PC-3 (cell line): ENCODE measurements around the gene SMAD3. TPM values are rescaled to one million over a fixed set of nuclear protein-coding genes. Genes with fewer than 3 reads are reported as not detected.

Experiments
- ATAC-seq: fragments of 200-7000 bp; cut with Tn5 transposase; 2 replicates; pipeline ENCODE4 v1.9.1; 2020; ENCODE audit warnings: mild to moderate bottlenecking, moderate library complexity
- BruUV-seq: library from RNA; stranded (reverse); fragments of 400-500 nt; replicated peaks from 2 replicates; lab custom pipeline; 2021; lab: Mats Ljungman, UMichigan
- CTCF ChIA-PET: fragments of 300-600 bp; sonication (Branson Sonifier 250); formaldehyde crosslinking; loops from one replicate; lab custom pipeline; 2022; ENCODE audit warnings: antibody characterized with exemption; lab: Charles Lee
- POLR2A ChIA-PET: fragments of 300-600 bp; sonication (Branson Sonifier 250); formaldehyde crosslinking; loops from one replicate; lab custom pipeline; 2022; ENCODE audit warnings: antibody characterized with exemption; ENCODE audit not compliant: unreplicated experiment; lab: Charles Lee
- DNase-seq: peaks from one replicate; pipeline ENCODE4 v3.0.0-alpha.2; 2015
- H2AFZ ChIP-seq: fragments of 300-600 bp; sonication (generic); 2 replicates; pipeline ENCODE4 v1.6.0; 2016; ENCODE audit warnings: antibody characterized with exemption, low read length
- H3F3A ChIP-seq: fragments of 300-600 bp; sonication (generic); one replicate; pipeline ENCODE4 v1.6.0; 2017; ENCODE audit warnings: antibody characterized with exemption, low read length, control low read depth, mild to moderate bottlenecking; ENCODE audit not compliant: unreplicated experiment
- H3K27ac ChIP-seq: fragments of 300-600 bp; sonication (generic); 2 replicates; pipeline ENCODE4 v1.5.1; 2016; ENCODE audit warnings: mild to moderate bottlenecking, low read length
- H3K27me3 ChIP-seq: fragments of 300-600 bp; sonication (generic); 2 replicates; pipeline ENCODE4 v1.6.1; 2016; ENCODE audit warnings: low read length, mixed read lengths
- H3K36me3 ChIP-seq: fragments of 300-600 bp; sonication (generic); 2 replicates; pipeline ENCODE4 v1.6.1; 2016; ENCODE audit warnings: low read depth, mixed run types, low read length, mixed read lengths
- H3K4me1 ChIP-seq: fragments of 300-600 bp; sonication (generic); 2 replicates; pipeline ENCODE4 v1.5.1; 2016; ENCODE audit warnings: low read length; ENCODE audit not compliant: insufficient read depth
- H3K4me2 ChIP-seq: fragments of 300-600 bp; sonication (generic); 2 replicates; pipeline ENCODE4 v1.6.0; 2016; ENCODE audit warnings: low read length
- H3K4me3 ChIP-seq: fragments of 300-600 bp; sonication (generic); 2 replicates; pipeline ENCODE4 v1.5.1; 2016; ENCODE audit warnings: mild to moderate bottlenecking, low read length, mixed read lengths
- H3K79me2 ChIP-seq: fragments of 300-600 bp; sonication (generic); 2 replicates; pipeline ENCODE4 v1.6.1; 2017; ENCODE audit warnings: low read length, mixed read lengths
- H3K9ac ChIP-seq: fragments of 300-600 bp; sonication (generic); 2 replicates; pipeline ENCODE4 v1.6.0; 2016; ENCODE audit warnings: mild to moderate bottlenecking, low read length
- H3K9me2 ChIP-seq: fragments of 300-600 bp; sonication (generic); replicated peaks from 2 replicates; pipeline ENCODE4 v1.6.1; 2016; ENCODE audit warnings: mixed run types, low read length, mixed read lengths
- H3K9me3 ChIP-seq: fragments of 300-600 bp; sonication (generic); 2 replicates; pipeline ENCODE4 v1.6.1; 2016; ENCODE audit warnings: low read length, mixed read lengths
- H4K20me1 ChIP-seq: fragments of 300-600 bp; sonication (generic); 2 replicates; pipeline ENCODE4 v1.6.1; 2016; ENCODE audit warnings: low read length, mixed read lengths
- EZH2 ChIP-seq: fragments of 300-600 bp; sonication (generic); IDR thresholded peaks from one replicate; pipeline ENCODE4 v1.6.1; 2017; ENCODE audit warnings: antibody characterized with exemption, mild to moderate bottlenecking, low read length; ENCODE audit not compliant: unreplicated experiment
- EZH2phosphoT487 ChIP-seq: fragments of 300-600 bp; sonication (generic); IDR thresholded peaks from 2 replicates; pipeline ENCODE4 v1.6.1; 2018; ENCODE audit warnings: mild to moderate bottlenecking, antibody characterized with exemption, low read length, borderline replicate concordance
- intact Hi-C: fragments of 100-400 bp; cut with micrococcal nuclease; formaldehyde crosslinking; loops from 2 replicates; pipeline ENCODE4 v1.9.0; 2023
- total RNA-seq: library from RNA; depleted of rRNA; stranded (reverse); fragments of >200 nt; gene quantifications from 2 replicates; pipeline ENCODE4 v1.2.3, GENCODE V29; 2014
- TF ChIP-seq, protein P1 (sequence below): fragments of 300-600 bp; sonication (generic); conservative IDR thresholded peaks from 2 replicates; pipeline ENCODE4 v1.5.1; 2017; ENCODE audit warnings: antibody characterized with exemption, low read depth, mild to moderate bottlenecking, low read length

SMAD3 gene
- total RNA-seq, 1 experiment from 2014 or later, result 75.6 TPM

DNA sequence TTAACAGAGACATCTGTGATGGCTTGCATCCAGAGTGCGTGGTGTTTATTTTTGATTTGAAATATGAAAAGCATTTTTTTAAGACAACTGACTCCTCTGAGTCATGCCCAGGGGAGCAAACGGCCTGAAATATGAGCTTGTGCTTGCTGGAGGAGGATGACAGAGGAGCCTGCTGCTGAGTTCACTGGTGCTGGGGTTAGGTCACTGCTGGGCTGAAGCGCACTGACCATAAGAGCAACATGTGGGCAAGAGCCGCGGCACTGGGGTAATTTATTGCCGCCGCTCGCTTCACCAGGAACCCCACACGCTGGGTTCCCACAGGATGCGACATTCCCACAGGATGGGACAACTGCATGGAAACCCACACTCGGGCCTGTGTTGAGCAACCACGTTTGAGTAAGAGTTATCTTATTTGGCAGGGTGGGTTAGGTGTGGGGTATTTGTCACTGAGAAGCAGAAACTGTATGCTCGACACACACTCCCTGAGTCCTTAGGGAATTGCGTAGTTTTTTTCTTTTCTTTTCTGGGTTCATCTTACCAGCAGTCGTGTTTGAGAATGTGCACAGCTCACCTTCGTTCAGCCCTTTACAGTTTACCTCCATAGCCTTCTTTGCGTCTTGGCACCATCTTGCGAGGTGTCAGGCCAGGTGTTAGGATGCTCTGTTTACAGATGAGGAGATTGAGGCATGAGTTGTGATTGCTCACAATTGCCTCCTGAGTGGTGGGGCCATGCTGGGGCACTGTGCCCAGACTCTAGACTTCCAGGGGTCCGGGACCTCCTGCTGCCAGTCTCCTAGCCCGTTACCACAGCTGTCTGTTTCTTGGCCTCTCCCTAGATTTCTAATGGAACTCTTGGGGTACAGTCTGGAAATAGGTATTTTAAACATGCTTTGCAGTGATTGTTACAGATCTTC lies 60.4 kb downstream of the SMAD3 start:
- peak overlapping the region; percentile 100 for H3K27ac ChIP-seq
- no peaks in the 10 kb centered on the region for H4K20me1 ChIP-seq
- H3K4me2 ChIP-seq, result peak overlapping the region; percentile 79
- H3K9ac ChIP-seq, result peak overlapping the region; percentile 94
- ChIA-PET POLR2A (interaction anchor here (0.5 to 1.0 kb wide), 11 partner anchors 9 to 1300 kb away, joined by 3 to 7 read pairs (median 4); no protein-coding TSS in a partner anchor), CTCF (interaction anchor here (0.6 to 1.0 kb wide), 2 partner anchors 19 to 274 kb away, joined by 3 to 4 read pairs; no protein-coding TSS in a partner anchor)
- no peak for TF ChIP-seq EZH2
- TF ChIP-seq, protein P1, sequence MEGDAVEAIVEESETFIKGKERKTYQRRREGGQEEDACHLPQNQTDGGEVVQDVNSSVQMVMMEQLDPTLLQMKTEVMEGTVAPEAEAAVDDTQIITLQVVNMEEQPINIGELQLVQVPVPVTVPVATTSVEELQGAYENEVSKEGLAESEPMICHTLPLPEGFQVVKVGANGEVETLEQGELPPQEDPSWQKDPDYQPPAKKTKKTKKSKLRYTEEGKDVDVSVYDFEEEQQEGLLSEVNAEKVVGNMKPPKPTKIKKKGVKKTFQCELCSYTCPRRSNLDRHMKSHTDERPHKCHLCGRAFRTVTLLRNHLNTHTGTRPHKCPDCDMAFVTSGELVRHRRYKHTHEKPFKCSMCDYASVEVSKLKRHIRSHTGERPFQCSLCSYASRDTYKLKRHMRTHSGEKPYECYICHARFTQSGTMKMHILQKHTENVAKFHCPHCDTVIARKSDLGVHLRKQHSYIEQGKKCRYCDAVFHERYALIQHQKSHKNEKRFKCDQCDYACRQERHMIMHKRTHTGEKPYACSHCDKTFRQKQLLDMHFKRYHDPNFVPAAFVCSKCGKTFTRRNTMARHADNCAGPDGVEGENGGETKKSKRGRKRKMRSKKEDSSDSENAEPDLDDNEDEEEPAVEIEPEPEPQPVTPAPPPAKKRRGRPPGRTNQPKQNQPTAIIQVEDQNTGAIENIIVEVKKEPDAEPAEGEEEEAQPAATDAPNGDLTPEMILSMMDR, result no peak
- no peak for TF ChIP-seq EZH2phosphoT487
- no peaks in the 10 kb centered on the region for H3K9me2 ChIP-seq
- H3K27me3 ChIP-seq, result no peaks in the 10 kb centered on the region
- DNase-seq (peak; percentile 92), ATAC-seq (peak; percentile 57)
- BruUV-seq, result TSS peak; percentile 63
- H3K9me3 ChIP-seq, result no peaks in the 10 kb centered on the region
- peaks cover 80% of the 10 kb centered on the region for H3K4me1 ChIP-seq
- H3K79me2 ChIP-seq, result peaks cover 83% of the 10 kb centered on the region
- H3K36me3 ChIP-seq, result peaks cover 23% of the 10 kb centered on the region
- H3F3A ChIP-seq, result peaks cover 20% of the 10 kb centered on the region
- no peak overlapping the region for H2AFZ ChIP-seq
- intact Hi-C loops, result loop anchor here (1.0 to 5.0 kb wide), 3 partner anchors 19 to 126 kb away; partner anchors contain the start of genes AAGAB and IQCH
- peak overlapping the region; percentile 60 for H3K4me3 ChIP-seq

DNA sequence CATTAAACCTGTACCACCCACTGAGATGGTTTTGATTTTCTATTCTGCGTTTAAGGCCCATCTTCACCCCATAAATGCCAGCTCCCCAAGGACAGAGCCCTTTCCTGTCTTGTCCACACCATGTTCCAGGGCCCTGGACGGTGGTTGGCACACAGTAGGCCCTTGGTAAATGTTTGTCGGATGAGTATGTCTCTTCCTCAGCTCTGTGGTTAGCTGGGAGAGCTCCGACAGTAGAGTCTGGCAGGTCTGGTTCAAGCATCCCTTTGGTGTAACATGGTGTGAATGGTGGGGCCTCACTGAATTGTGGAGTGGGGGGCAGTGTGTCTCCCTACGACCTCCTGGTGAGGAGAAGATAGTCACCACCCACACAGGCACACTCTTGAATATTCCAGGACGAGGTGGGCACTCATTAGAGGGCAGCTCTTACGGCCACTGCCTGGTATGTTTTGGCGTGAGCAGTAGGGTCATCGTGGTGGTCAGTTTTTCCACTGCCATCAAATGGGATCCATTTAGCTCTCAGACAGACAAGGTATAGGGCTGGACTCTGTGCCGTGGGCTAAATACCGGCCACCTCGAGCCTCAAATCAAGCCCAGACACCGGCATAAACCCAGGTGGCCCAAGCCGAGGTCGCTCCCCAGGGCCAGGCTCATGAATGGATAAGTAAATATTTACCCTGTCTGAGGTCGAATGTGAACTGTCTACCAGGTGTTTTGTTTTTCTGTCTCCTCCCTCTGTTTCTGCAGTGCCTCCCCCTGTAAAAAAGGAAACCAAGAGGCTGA lies 61.3 kb downstream of the SMAD3 start:
- DNase-seq (peak; percentile 49), ATAC-seq (no peak)
- Histone ChIP-seq H3K79me2 (peaks cover 83% of the 10 kb centered on the region), H3K4me1 (peaks cover 76% of the 10 kb centered on the region), H3K9me2 (no peaks in the 10 kb centered on the region), H3K4me2 (peak overlapping the region; percentile 79), H3K4me3 (peak overlapping the region; percentile 60), H3F3A (peaks cover 20% of the 10 kb centered on the region), H3K9me3 (no peaks in the 10 kb centered on the region), H3K36me3 (peaks cover 31% of the 10 kb centered on the region), H4K20me1 (no peaks in the 10 kb centered on the region), H2AFZ (no peak overlapping the region), H3K27ac (peak overlapping the region; percentile 100), H3K9ac (peak overlapping the region; percentile 94), H3K27me3 (no peaks in the 10 kb centered on the region)
- no peak for TF ChIP-seq EZH2
- no peak for TF ChIP-seq EZH2phosphoT487
- TF ChIP-seq, protein P1, result no peak
- ChIA-PET POLR2A (interaction anchor here (0.5 to 0.6 kb wide), 3 partner anchors 13 to 1301 kb away, joined by 3 to 6 read pairs (median 4); no protein-coding TSS in a partner anchor), CTCF (interaction anchor here (0.6 kb wide), 1 partner anchor 23 kb away, joined by 3 read pairs; no protein-coding TSS in a partner anchor)
- intact Hi-C loops, result loop anchor here (2.0 to 5.0 kb wide), 2 partner anchors 48 to 126 kb away; partner anchors contain the start of genes AAGAB and IQCH
- TSS peak; percentile 86 for BruUV-seq
